Hypothalamus (tissue), 51 donors: ENCODE measurements around the gene KIAA0586.
A peak's percentile ranks its signal among the peaks of the same experiment; 100 is the strongest.
"Not testable (repeated sequence)": the region's sequence is repeated elsewhere in the genome, so short reads cannot be mapped to it uniquely, and the experiment has no call there.

Experiments
- DNase-seq, 51 donors: peaks; one replicate each; lab custom pipeline; 2025; lab: John Stamatoyannopoulos, UW

The KIAA0586 gene

DNA sequence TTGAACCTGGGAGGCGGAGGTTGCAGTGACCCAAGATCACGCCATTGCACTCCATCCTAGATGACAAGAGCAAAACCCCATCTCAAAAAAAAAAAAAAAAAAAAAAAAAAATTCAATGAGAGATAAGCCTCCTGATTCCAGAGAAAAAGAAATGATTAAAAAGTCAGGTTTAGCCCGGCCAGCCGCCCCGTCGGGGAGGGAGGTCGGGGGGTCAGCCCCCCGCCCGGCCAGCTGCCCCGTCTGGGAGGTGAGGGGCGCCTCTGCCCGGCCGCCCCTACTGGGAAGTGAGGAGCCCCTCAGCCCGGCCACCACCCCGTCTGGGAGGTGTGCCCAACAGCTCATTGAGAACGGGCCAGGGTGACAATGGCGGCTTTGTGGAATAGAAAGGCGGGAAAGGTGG is 160.8 kb downstream of the KIAA0586 start:
- DNase-seq, result not testable (repeated sequence)

DNA sequence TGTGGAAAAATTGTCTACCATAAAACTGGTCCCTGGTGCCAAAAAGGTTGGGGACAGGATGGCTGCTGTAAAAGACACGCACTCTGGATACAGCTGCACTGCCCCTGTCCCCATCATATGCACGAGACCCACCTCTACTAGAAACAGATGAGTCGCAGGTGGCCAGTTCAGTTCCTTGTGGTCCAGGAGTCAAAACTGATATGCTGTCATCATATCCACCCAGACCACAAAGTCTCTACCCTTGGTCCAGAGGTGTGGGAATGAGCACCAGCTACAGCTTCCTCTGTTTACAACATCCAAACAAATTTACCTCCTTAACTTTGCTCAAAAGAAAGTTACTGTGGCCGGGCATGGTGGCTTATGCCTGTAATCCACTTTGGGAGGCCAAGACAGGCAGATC is 166.5 kb downstream of the KIAA0586 start:
- no peak for DNase-seq

DNA sequence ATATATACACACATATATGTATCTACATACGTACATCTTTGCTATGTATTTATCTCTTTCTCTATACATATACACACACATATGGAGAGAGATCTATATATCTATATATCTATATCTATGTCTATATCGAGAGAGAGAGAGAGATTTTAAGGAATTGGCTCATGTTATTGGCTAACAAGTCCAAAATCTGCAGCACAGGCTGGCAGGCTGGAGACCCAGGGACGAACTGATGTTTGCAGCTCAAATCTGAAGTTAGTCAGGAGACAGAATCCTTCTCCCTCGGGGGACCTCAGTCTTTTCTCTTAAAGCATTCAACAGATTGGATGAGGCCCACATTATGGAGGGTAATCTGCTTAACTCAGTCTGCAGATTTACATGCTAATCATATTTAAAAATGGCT is 169.5 kb downstream of the KIAA0586 start:
- no peak for DNase-seq

DNA sequence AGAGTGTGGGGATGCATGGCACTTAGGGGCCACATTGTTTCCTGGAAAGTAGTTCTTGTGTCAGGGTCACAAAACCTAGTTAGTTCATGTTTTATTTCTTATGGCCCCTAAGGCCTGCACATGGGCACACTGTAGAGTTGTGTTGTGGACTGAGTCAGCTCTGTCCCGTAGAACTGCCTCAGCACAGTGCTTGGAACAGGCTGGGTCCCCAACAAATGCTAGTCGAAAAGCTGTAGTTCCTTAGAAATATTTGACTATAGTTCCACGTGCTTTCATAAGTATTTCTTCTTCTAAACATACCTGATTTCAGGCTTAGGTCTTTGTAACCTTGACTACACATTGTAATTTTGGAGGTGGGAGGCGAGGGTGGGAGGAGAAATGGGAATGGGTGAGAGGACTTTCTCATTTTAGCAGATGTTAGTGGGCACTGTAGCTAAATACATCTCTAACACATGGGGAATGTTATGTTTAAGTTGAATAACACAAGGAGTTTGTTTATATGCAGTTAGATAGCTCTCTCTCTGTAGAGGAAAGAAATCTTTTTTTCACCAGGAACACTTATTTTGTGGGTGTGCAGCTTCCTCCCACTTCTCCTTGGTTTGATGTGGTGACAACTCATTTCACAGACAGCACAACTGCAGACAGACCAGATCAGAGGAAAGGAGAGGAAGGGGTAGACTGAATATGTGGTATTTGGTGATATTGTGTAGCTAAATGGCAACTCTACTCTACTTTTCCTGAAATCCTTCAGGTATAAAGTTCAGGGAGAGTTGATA is 170.7 kb downstream of the KIAA0586 start:
- peak in 2 of 51 donors; percentile 1 to 42 for DNase-seq

DNA sequence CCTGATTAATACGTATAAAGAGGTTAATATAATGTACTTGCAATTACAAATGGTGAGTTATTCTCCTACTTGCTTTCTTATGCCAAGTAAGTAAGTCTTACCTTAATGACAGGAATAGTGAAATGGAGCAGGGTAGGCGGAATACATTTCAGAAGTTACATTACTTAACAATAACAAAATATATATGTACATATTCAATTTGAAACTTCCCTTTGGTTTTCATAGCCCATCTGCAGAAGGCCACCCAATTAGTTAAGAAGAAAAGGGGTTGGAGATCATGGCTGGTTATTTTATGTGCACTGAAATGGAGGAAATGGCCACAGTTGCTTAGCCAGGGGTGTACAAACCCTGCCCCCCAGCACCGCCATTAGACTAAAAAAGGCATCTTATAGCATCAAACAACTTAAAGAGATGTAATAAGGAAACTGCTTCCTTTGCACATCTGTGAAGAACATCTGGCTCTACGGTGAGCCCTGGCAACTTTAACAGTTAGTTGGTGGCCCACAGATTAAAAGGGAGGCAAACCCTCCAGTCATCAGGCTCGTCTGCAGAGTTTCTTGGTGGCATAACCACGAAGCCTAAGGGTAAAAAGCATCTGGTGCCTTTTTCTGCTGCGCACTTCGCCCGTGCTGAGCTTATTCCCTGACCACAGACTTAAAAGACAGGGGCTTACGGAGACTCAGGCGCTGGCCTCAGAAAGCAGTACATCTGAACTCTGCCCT is 171.4 kb downstream of the KIAA0586 start:
- peak in 1 of 51 donors; percentile 32 for DNase-seq

DNA sequence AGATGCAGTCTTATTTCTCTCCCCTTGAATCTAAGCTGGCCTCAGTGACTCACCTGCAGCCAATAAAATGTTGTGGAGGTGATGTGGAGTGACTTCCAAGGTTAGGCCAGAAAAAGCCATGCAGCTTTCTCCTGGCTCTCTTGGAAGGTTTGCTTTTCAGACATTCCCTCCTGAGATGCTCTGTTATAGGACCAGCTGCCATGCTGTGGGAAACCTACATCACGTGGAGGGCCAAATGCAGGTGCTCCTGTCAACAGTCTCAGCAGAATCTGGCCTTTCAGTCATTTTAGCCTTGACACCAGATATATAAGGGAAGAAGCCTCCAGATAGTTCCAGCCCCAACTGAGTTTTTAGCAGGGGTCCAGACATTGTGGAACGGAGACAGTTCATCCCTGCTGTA is 172.2 kb downstream of the KIAA0586 start:
- no peak for DNase-seq
